Activated naive CD4-positive, alpha-beta T cell treated with anti-CD3 and anti-CD28 coated beads, Interleukin-2, amount 10 ng/mL, durations not matched to agents 7 days and 5 days (primary cell): ENCODE measurements around the gene RASAL2.

Source experiments
- CTCF ChIA-PET: fragments of 350-600 bp; sonication (Branson Sonifier 250); formaldehyde crosslinking; loops from one replicate; lab custom pipeline; 2021; ENCODE audit warnings: antibody characterized with exemption; lab: Charles Lee
- DNase-seq: peaks from one replicate; pipeline ENCODE4 v3.0.0-alpha.2; 2020
- H3K27ac Mint-ChIP-seq: one replicate; pipeline ENCODE4 v1.8.0; 2021; ENCODE audit warnings: mild to moderate bottlenecking, moderate library complexity, mixed read lengths
- H3K27me3 Mint-ChIP-seq: one replicate; pipeline ENCODE4 v1.8.0; 2021; ENCODE audit warnings: mild to moderate bottlenecking, mixed read lengths
- H3K36me3 Mint-ChIP-seq: one replicate; pipeline ENCODE4 v1.8.0; 2021; ENCODE audit warnings: mixed read lengths
- H3K4me1 Mint-ChIP-seq: one replicate; pipeline ENCODE4 v1.8.0; 2021; ENCODE audit warnings: mixed read lengths
- H3K4me3 Mint-ChIP-seq: one replicate; pipeline ENCODE4 v1.8.0; 2021; ENCODE audit warnings: mild to moderate bottlenecking, moderate library complexity, mixed read lengths
- H3K9me3 Mint-ChIP-seq: one replicate; pipeline ENCODE4 v1.8.0; 2021; ENCODE audit warnings: mixed read lengths

The RASAL2 gene

GRCh38 chr1:178060789-178061556 is 32.9 kb upstream of the RASAL2 start:
- CTCF ChIA-PET: no interaction called here
- H3K36me3 Mint-ChIP-seq: no peaks in the 10 kb centered on the region
- H3K4me1 Mint-ChIP-seq: no peaks in the 10 kb centered on the region
- H3K27me3 Mint-ChIP-seq: no peaks in the 10 kb centered on the region
- no peak for DNase-seq
- H3K27ac Mint-ChIP-seq: no peak overlapping the region
- no peak overlapping the region for H3K4me3 Mint-ChIP-seq
- no peaks in the 10 kb centered on the region for H3K9me3 Mint-ChIP-seq

DNA sequence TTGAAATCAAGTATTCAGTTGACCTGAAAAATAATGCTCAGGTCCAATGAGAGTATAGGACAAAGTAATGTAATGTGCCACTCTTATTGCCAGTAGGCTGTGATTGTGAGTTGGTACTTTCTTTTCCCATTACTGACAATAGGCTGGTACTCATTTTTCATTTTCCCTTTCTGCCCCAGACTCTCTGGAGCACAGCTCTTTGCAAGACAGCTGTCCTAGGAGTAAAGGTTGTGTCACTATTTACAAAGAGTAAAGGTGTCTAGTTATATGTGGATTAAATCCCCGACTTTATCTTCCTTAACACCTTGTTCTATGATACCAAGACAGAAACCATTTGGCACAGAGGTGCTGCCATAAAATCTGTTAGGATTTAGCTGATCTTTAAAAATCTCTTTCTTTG is 32.3 kb upstream of the RASAL2 start:
- Mint-ChIP-seq H3K9me3 (no peaks in the 10 kb centered on the region), H3K27ac (no peak overlapping the region), H3K4me1 (no peaks in the 10 kb centered on the region), H3K4me3 (no peak overlapping the region), H3K36me3 (no peaks in the 10 kb centered on the region), H3K27me3 (no peaks in the 10 kb centered on the region)
- no peak for DNase-seq
- CTCF ChIA-PET: no interaction called here

DNA sequence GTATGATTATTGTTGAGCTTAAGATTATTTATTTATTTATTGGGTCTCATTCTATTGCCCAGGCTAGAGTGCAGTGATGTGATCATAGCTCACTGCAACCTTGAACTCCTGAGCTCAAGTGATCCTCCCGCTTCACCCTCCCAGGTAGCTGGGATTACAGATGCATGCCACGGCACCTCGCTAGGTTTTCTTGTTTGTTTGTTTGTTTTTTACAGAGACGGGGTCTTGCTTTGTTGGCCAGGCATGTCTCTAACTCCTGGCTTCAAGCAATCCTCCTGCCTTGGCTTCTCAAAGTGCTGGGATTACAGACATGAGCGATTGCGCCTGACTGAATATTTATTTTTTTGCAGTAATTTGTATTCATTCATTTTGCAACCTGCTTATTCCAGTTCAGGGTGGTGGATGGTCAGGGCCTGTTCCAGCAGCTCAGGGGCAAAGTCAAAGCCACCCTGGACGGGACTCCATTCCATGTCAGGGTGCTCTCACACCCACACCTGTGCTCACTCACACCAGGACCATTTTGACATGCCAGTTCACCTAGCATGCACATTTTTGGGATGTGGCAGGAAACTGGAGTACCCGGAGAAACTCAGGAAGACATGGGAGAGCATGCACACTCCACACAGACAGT is 29.6 kb upstream of the RASAL2 start:
- H3K4me3 Mint-ChIP-seq: no peak overlapping the region
- H3K27me3 Mint-ChIP-seq: no peaks in the 10 kb centered on the region
- CTCF ChIA-PET: no interaction called here
- no peaks in the 10 kb centered on the region for H3K36me3 Mint-ChIP-seq
- H3K27ac Mint-ChIP-seq: no peak overlapping the region
- H3K4me1 Mint-ChIP-seq: no peaks in the 10 kb centered on the region
- no peak for DNase-seq
- no peaks in the 10 kb centered on the region for H3K9me3 Mint-ChIP-seq

DNA sequence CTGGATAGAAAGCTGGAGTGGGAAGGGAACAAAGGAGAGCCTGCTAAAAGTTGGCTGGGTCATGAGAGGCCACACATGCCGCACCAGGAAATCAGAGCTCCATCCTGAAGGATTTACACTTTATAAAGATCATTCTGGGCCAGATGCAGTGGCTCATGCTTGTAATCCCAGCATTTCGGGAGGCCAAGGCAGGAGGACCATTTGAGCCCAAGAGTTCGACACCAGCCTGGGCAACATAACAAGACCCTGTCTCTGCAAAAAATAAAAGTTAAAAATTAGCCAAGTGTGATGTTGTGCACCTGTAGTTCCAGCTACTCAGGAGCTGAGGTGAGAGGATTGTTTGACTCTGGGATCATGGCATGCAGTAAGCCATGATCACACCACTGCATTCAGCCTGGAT is 28.7 kb upstream of the RASAL2 start:
- no peak for DNase-seq
- H3K27ac Mint-ChIP-seq: no peak overlapping the region
- no peaks in the 10 kb centered on the region for H3K27me3 Mint-ChIP-seq
- no peak overlapping the region for H3K4me3 Mint-ChIP-seq
- H3K36me3 Mint-ChIP-seq: no peaks in the 10 kb centered on the region
- no peaks in the 10 kb centered on the region for H3K9me3 Mint-ChIP-seq
- CTCF ChIA-PET: no interaction called here
- no peaks in the 10 kb centered on the region for H3K4me1 Mint-ChIP-seq

GRCh38 chr1:178066296-178066907 is 27.5 kb upstream of the RASAL2 start:
- CTCF ChIA-PET: no interaction called here
- no peaks in the 10 kb centered on the region for H3K4me1 Mint-ChIP-seq
- H3K4me3 Mint-ChIP-seq: no peak overlapping the region
- H3K27me3 Mint-ChIP-seq: no peaks in the 10 kb centered on the region
- no peak for DNase-seq
- no peaks in the 10 kb centered on the region for H3K9me3 Mint-ChIP-seq
- no peak overlapping the region for H3K27ac Mint-ChIP-seq
- H3K36me3 Mint-ChIP-seq: no peaks in the 10 kb centered on the region

GRCh38 chr1:178066908-178067614 is 26.8 kb upstream of the RASAL2 start:
- DNase-seq: no peak
- CTCF ChIA-PET: no interaction called here
- Mint-ChIP-seq H3K4me3 (no peak overlapping the region), H3K36me3 (no peaks in the 10 kb centered on the region), H3K27me3 (no peaks in the 10 kb centered on the region), H3K9me3 (no peaks in the 10 kb centered on the region), H3K4me1 (no peaks in the 10 kb centered on the region), H3K27ac (no peak overlapping the region)

DNA sequence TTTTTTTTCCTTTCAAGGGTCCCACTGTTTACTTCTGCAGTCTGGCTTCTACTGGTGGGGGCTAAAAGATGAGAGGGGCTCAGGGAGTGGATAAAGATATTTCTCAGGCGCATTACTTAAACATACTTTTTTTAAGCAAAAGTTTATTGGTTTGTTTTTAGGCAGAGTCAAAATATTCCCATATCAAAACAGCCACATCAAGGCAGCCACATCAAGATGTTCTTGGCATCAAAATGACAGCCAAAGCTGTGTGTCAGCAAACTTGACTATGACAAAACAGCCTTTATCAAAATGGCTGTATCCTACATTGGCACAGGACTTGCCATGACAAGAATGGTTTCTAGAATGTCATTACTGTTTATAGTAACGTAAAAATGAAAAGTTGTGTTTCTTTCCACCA is 22.1 kb upstream of the RASAL2 start:
- H3K4me3 Mint-ChIP-seq: no peak overlapping the region
- H3K27ac Mint-ChIP-seq: no peak overlapping the region
- no peaks in the 10 kb centered on the region for H3K4me1 Mint-ChIP-seq
- CTCF ChIA-PET: no interaction called here
- H3K27me3 Mint-ChIP-seq: no peaks in the 10 kb centered on the region
- no peaks in the 10 kb centered on the region for H3K36me3 Mint-ChIP-seq
- peaks cover 2% of the 10 kb centered on the region for H3K9me3 Mint-ChIP-seq
- DNase-seq: no peak

DNA sequence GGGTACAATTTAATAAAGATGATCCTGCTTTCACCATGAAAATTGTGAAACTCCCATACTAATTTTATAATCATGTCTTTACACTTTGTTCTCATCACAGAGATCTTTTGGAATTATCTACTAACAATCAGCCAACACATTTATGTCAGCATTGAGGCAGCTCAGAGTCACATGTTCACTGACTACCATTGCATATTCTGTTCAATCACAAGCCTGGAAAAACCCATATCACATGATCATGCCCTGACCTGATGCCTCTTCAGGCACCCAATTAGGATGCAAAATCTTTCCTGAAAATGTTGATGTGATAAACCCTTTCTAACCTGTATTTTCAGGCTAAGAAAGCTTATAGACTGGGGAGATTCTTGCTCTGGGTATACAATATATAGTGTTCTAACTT is 21.6 kb upstream of the RASAL2 start:
- no peaks in the 10 kb centered on the region for H3K36me3 Mint-ChIP-seq
- CTCF ChIA-PET: no interaction called here
- peaks cover 2% of the 10 kb centered on the region for H3K9me3 Mint-ChIP-seq
- no peak for DNase-seq
- H3K4me1 Mint-ChIP-seq: no peaks in the 10 kb centered on the region
- H3K27ac Mint-ChIP-seq: no peak overlapping the region
- H3K27me3 Mint-ChIP-seq: no peaks in the 10 kb centered on the region
- no peak overlapping the region for H3K4me3 Mint-ChIP-seq

- DNase-seq: no peak
- Mint-ChIP-seq H3K27ac (no peak overlapping the region), H3K27me3 (no peaks in the 10 kb centered on the region), H3K9me3 (peaks cover 2% of the 10 kb centered on the region), H3K36me3 (no peaks in the 10 kb centered on the region), H3K4me3 (no peak overlapping the region), H3K4me1 (no peaks in the 10 kb centered on the region)
- CTCF ChIA-PET: no interaction called here
Measured at GRCh38 chr1:178075333-178075732, 18.6 kb upstream of the RASAL2 start.

DNA sequence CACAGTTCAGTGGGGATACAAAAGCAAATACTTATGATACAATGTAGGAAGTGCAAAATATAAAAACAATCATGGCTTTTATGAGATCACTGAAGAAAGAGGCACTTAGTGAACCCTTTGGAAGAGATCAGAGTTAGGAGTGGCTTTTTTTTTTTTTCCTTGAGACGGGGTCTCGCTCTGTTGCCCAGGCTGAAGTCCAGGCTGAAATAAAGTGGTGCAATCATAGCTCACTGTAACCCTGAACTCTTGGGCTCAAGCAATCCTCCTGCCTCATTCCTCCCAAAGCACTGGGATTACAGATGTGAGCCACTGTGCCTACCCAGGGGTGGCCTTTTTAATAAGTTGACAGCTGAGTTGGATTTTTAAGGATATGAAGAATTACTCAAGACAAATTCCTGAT is 17.3 kb upstream of the RASAL2 start:
- H3K4me1 Mint-ChIP-seq: no peaks in the 10 kb centered on the region
- H3K36me3 Mint-ChIP-seq: no peaks in the 10 kb centered on the region
- H3K27me3 Mint-ChIP-seq: no peaks in the 10 kb centered on the region
- no peak overlapping the region for H3K4me3 Mint-ChIP-seq
- CTCF ChIA-PET: no interaction called here
- no peak overlapping the region for H3K27ac Mint-ChIP-seq
- no peak for DNase-seq
- H3K9me3 Mint-ChIP-seq: peaks cover 2% of the 10 kb centered on the region

DNA sequence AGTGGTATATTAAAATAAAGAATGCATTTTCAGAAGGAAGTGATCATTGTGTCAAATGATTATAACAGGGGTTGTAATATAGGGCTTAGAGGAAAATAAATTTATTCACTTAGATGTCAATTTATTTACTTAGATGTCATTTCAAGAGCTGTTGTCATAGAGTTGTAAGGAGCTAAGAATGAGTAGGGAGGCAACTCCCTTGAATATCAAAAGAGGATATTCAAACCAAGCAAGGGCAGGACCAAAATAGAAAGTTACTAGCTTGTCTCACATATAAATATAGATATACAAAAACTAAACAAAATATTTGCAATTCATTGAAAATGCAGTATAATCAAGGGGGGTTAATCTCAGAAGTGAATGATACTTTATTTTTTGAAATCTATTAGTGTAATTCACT is 16.0 kb upstream of the RASAL2 start:
- peaks cover 4% of the 10 kb centered on the region for H3K9me3 Mint-ChIP-seq
- H3K27ac Mint-ChIP-seq: no peak overlapping the region
- no peak overlapping the region for H3K4me3 Mint-ChIP-seq
- no peak for DNase-seq
- H3K36me3 Mint-ChIP-seq: no peaks in the 10 kb centered on the region
- CTCF ChIA-PET: no interaction called here
- H3K27me3 Mint-ChIP-seq: no peaks in the 10 kb centered on the region
- no peaks in the 10 kb centered on the region for H3K4me1 Mint-ChIP-seq

- H3K9me3 Mint-ChIP-seq: peaks cover 4% of the 10 kb centered on the region
- CTCF ChIA-PET: no interaction called here
- H3K27ac Mint-ChIP-seq: no peak overlapping the region
- H3K36me3 Mint-ChIP-seq: no peaks in the 10 kb centered on the region
- no peaks in the 10 kb centered on the region for H3K27me3 Mint-ChIP-seq
- H3K4me1 Mint-ChIP-seq: no peaks in the 10 kb centered on the region
- H3K4me3 Mint-ChIP-seq: no peak overlapping the region
- no peak for DNase-seq
Measured at GRCh38 chr1:178086294-178086693, 7.6 kb upstream of the RASAL2 start.

DNA sequence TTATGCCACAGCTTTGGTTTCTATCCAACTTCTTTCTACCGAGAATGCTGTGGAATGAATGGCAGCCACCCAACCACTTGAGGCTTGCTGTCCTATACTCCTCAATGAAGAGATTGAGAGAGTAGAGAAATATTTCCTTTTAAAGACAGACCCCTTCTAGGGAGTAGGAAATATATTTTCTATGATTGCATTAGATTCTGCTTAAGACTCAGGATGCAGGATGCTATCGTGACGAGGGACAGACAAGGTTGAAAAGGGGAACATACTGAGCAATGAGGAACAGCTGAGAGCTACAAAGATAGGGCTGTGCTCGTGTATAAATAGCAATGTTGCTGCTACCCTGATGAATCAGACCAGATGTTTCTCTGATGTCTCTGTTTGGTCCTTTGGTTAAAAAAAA is 7.1 kb upstream of the RASAL2 start:
- Mint-ChIP-seq H3K4me1 (no peaks in the 10 kb centered on the region), H3K27ac (no peak overlapping the region), H3K9me3 (peaks cover 5% of the 10 kb centered on the region), H3K27me3 (no peaks in the 10 kb centered on the region), H3K36me3 (no peaks in the 10 kb centered on the region), H3K4me3 (no peak overlapping the region)
- no peak for DNase-seq
- CTCF ChIA-PET: no interaction called here

GRCh38 chr1:178088651-178089050 is 5.3 kb upstream of the RASAL2 start:
- Mint-ChIP-seq H3K27ac (no peak overlapping the region), H3K27me3 (peaks cover 9% of the 10 kb centered on the region), H3K4me3 (no peak overlapping the region), H3K9me3 (peaks cover 4% of the 10 kb centered on the region), H3K36me3 (peaks cover 6% of the 10 kb centered on the region), H3K4me1 (peaks cover 7% of the 10 kb centered on the region)
- CTCF ChIA-PET: no interaction called here
- no peak for DNase-seq
